Motor neuron (in vitro differentiated cells): Measurements from ENCODE around the gene SFT2D2. TPM values are rescaled to one million over a fixed set of nuclear protein-coding genes. Genes with fewer than 3 reads are reported as not detected.

Source experiments
- total RNA-seq, 8 experiments: library from RNA; unstranded; fragments of 300-600 nt; gene quantifications; 2 replicates each; pipeline versions ENCODE4 v1.2.3 to v1.2.4, GENCODE V29; 2022

The SFT2D2 gene
- total RNA-seq, 8 experiments from 2014 or later = 11.8 to 39.5 (median 23.6) TPM

Other genes starting within 250 kb of the SFT2D2 start
- gene GPR161, start 89.1 kb upstream of the SFT2D2 start, total RNA-seq = 10 to 100 TPM in 5 of 8 experiments, 1 to 10 TPM in 3; 2.3 to 36.7 (median 16.3) TPM
- gene TIPRL, start 47.0 kb upstream of the SFT2D2 start, total RNA-seq = 100 to 1,000 TPM in 1 of 8 experiments, 10 to 100 TPM in 7; 27.1 to 103 (median 59.4) TPM
- gene TBX19, start 54.9 kb downstream of the SFT2D2 start, total RNA-seq = 1 to 10 TPM in 4 of 8 experiments, under 1 TPM in 4; 0.58 to 2.4 (median 0.93) TPM